Measurements from ENCODE around the gene ZNF232.

- TF ChIP-seq MXI1 (IDR thresholded peaks at IDR 0.05; ENCODE audit: low read depth, low read length), result no peak
- no peak for TF ChIP-seq RCOR1 (IDR thresholded peaks at IDR 0.05; ENCODE audit: low read length)
- no peak for TF ChIP-seq TEAD4 (IDR thresholded peaks at IDR 0.05; ENCODE audit: borderline replicate concordance, insufficient read depth)
- TF ChIP-seq, protein P1, sequence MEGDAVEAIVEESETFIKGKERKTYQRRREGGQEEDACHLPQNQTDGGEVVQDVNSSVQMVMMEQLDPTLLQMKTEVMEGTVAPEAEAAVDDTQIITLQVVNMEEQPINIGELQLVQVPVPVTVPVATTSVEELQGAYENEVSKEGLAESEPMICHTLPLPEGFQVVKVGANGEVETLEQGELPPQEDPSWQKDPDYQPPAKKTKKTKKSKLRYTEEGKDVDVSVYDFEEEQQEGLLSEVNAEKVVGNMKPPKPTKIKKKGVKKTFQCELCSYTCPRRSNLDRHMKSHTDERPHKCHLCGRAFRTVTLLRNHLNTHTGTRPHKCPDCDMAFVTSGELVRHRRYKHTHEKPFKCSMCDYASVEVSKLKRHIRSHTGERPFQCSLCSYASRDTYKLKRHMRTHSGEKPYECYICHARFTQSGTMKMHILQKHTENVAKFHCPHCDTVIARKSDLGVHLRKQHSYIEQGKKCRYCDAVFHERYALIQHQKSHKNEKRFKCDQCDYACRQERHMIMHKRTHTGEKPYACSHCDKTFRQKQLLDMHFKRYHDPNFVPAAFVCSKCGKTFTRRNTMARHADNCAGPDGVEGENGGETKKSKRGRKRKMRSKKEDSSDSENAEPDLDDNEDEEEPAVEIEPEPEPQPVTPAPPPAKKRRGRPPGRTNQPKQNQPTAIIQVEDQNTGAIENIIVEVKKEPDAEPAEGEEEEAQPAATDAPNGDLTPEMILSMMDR (IDR thresholded peaks at IDR 0.05), result no peak
- no peak for TF ChIP-seq POLR2AphosphoS5 (IDR thresholded peaks at IDR 0.05; ENCODE audit: low read depth, low read length)
- TF ChIP-seq EP300 (IDR thresholded peaks at IDR 0.05; ENCODE audit: borderline replicate concordance in 1 of 2, low read depth in 1 of 2, low read length in 1 of 2), result no peak
- TF ChIP-seq NFIC (IDR thresholded peaks at IDR 0.05; ENCODE audit: borderline replicate concordance), result no peak
- no peak for TF ChIP-seq EZH2phosphoT487 (IDR thresholded peaks at IDR 0.05; ENCODE audit: borderline replicate concordance, low read depth)
- TF ChIP-seq SIN3A (IDR thresholded peaks at IDR 0.05; ENCODE audit: borderline replicate concordance, low read depth, low read length), result no peak
- TF ChIP-seq RFX5 (IDR thresholded peaks at IDR 0.05; ENCODE audit: low read length), result no peak
- TF ChIP-seq, protein P2, sequence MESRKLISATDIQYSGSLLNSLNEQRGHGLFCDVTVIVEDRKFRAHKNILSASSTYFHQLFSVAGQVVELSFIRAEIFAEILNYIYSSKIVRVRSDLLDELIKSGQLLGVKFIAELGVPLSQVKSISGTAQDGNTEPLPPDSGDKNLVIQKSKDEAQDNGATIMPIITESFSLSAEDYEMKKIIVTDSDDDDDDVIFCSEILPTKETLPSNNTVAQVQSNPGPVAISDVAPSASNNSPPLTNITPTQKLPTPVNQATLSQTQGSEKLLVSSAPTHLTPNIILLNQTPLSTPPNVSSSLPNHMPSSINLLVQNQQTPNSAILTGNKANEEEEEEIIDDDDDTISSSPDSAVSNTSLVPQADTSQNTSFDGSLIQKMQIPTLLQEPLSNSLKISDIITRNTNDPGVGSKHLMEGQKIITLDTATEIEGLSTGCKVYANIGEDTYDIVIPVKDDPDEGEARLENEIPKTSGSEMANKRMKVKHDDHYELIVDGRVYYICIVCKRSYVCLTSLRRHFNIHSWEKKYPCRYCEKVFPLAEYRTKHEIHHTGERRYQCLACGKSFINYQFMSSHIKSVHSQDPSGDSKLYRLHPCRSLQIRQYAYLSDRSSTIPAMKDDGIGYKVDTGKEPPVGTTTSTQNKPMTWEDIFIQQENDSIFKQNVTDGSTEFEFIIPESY (IDR thresholded peaks at IDR 0.05; ENCODE audit: borderline replicate concordance, low read depth), result no peak
- TF ChIP-seq MEF2A (IDR thresholded peaks at IDR 0.05; ENCODE audit: borderline replicate concordance, low read depth), result no peak
- TF ChIP-seq, protein P3, sequence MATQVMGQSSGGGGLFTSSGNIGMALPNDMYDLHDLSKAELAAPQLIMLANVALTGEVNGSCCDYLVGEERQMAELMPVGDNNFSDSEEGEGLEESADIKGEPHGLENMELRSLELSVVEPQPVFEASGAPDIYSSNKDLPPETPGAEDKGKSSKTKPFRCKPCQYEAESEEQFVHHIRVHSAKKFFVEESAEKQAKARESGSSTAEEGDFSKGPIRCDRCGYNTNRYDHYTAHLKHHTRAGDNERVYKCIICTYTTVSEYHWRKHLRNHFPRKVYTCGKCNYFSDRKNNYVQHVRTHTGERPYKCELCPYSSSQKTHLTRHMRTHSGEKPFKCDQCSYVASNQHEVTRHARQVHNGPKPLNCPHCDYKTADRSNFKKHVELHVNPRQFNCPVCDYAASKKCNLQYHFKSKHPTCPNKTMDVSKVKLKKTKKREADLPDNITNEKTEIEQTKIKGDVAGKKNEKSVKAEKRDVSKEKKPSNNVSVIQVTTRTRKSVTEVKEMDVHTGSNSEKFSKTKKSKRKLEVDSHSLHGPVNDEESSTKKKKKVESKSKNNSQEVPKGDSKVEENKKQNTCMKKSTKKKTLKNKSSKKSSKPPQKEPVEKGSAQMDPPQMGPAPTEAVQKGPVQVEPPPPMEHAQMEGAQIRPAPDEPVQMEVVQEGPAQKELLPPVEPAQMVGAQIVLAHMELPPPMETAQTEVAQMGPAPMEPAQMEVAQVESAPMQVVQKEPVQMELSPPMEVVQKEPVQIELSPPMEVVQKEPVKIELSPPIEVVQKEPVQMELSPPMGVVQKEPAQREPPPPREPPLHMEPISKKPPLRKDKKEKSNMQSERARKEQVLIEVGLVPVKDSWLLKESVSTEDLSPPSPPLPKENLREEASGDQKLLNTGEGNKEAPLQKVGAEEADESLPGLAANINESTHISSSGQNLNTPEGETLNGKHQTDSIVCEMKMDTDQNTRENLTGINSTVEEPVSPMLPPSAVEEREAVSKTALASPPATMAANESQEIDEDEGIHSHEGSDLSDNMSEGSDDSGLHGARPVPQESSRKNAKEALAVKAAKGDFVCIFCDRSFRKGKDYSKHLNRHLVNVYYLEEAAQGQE (IDR thresholded peaks at IDR 0.05; ENCODE audit: low read depth, low read length), result no peak
- TF ChIP-seq RAD21 (IDR thresholded peaks at IDR 0.05; ENCODE audit: low read length), result no peak
These were observed 9.6 kb upstream of the ZNF232 start for GRCh38 chr17:5121186-5121841.
